Lower lobe of right lung (tissue), 2 donors: ENCODE results near the gene NOL9. TPM values are rescaled to one million over a fixed set of nuclear protein-coding genes. Genes with fewer than 3 reads are reported as not detected.
A peak's percentile ranks its signal among the peaks of the same experiment; 100 is the strongest.

Experiments used
- ATAC-seq, 2 donors: fragments of 200-7000 bp; cut with Tn5 transposase; one replicate each; pipeline ENCODE4 v1.9.1; 2020 to 2022; ENCODE audit warnings: mild to moderate bottlenecking in 2 of 2, moderate library complexity in 2 of 2
- DNase-seq: peaks from one replicate; pipeline ENCODE4 v3.0.0-alpha.2; 2020
- H3K27ac ChIP-seq: fragments of 200-600 bp; one replicate; pipeline ENCODE4 v1.8.0; 2022
- H3K27me3 ChIP-seq: fragments of 200-600 bp; one replicate; pipeline ENCODE4 v1.8.0; 2022; ENCODE audit warnings: low read depth
- H3K36me3 ChIP-seq: fragments of 200-600 bp; one replicate; pipeline ENCODE4 v1.8.0; 2022; ENCODE audit warnings: mild to moderate bottlenecking
- H3K4me1 ChIP-seq: fragments of 200-600 bp; one replicate; pipeline ENCODE4 v1.8.0; 2022
- H3K4me3 ChIP-seq: fragments of 200-600 bp; one replicate; pipeline ENCODE4 v1.8.0; 2022; ENCODE audit warnings: mild to moderate bottlenecking
- H3K9me3 ChIP-seq: fragments of 200-600 bp; one replicate; pipeline ENCODE4 v1.8.0; 2022
- intact Hi-C: fragments of 100-400 bp; cut with DNase I; formaldehyde crosslinking; loops from one replicate; pipeline ENCODE4 v1.11.0; 2022
- total RNA-seq: library from RNA; stranded (reverse); fragmentation: NEBNext Ultra II Directional; extraction: Animal tissue kit (Norgen Biotek cat#: 25700); gene quantifications from one replicate; pipeline ENCODE4 v1.2.1, GENCODE V29; 2021
- TF ChIP-seq, protein P1 (sequence below): fragments of 200-600 bp; IDR thresholded peaks from one replicate; pipeline ENCODE4 v1.8.0; 2022; ENCODE audit warnings: antibody characterized with exemption, mild to moderate bottlenecking
- donor health status: DM: no; HTN: yes; CAD: no; lungs with severe emphysema.

The NOL9 gene
- total RNA-seq, 1 donor from 2014 or later = 19.4 TPM

DNA sequence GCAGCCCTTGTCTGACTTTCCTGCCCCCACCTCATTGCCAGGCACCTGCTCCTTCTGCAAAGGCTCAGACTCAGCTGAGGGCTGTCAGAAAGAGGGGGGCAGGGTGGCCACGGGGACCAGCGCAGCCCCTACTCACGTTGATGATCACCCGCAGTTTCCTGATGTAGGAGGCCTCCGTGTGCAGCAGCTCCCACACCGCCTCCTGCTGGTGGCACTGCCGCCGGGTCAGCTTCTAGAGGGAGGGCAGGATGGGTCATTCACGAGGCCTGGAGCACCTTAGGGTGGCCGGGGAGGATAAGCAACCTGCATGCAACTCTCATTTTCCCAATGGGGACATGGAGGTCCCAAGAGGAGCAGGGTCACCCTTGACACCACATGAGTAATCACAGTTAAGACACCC, 81.9 kb downstream of the NOL9 start:
- TF ChIP-seq, protein P1, sequence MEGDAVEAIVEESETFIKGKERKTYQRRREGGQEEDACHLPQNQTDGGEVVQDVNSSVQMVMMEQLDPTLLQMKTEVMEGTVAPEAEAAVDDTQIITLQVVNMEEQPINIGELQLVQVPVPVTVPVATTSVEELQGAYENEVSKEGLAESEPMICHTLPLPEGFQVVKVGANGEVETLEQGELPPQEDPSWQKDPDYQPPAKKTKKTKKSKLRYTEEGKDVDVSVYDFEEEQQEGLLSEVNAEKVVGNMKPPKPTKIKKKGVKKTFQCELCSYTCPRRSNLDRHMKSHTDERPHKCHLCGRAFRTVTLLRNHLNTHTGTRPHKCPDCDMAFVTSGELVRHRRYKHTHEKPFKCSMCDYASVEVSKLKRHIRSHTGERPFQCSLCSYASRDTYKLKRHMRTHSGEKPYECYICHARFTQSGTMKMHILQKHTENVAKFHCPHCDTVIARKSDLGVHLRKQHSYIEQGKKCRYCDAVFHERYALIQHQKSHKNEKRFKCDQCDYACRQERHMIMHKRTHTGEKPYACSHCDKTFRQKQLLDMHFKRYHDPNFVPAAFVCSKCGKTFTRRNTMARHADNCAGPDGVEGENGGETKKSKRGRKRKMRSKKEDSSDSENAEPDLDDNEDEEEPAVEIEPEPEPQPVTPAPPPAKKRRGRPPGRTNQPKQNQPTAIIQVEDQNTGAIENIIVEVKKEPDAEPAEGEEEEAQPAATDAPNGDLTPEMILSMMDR = peak; percentile 14
- ATAC-seq (peak in 1 of 2 donors; percentile 3), DNase-seq (no peak)
- peaks cover 15% of the 10 kb centered on the region for H3K36me3 ChIP-seq
- H3K4me3 ChIP-seq = no peak overlapping the region
- H3K9me3 ChIP-seq = no peaks in the 10 kb centered on the region
- peaks cover 7% of the 10 kb centered on the region for H3K4me1 ChIP-seq
- peak overlapping the region; percentile 58 for H3K27ac ChIP-seq
- intact Hi-C loops = no loop called here
- H3K27me3 ChIP-seq = no peaks in the 10 kb centered on the region

DNA sequence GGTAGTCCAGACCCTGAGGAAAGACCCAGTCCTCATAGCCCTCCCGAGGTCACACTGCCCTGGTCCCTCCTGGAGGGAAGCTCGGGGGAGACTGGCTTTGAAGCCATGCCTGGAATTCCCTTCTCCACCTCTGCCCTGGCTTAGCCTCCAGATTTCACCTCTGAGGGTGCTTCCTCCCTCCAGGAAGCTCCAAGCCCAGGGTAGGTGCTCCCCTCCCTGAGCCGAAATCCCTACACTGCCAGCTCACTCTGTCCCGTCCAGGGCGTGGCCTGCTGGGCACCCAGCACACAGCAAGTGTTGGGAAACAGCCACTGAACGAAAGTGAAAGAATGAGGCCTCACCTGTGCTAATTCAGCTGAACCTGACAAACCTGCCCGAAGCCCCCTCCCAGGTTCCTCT, 82.3 kb downstream of the NOL9 start:
- DNase-seq = peak; percentile 85
- TF ChIP-seq, protein P1 = no peak
- Histone ChIP-seq H3K4me3 (no peak overlapping the region), H3K27ac (peak overlapping the region; percentile 58), H3K27me3 (no peaks in the 10 kb centered on the region), H3K9me3 (no peaks in the 10 kb centered on the region), H3K4me1 (peaks cover 7% of the 10 kb centered on the region), H3K36me3 (peaks cover 15% of the 10 kb centered on the region)
- intact Hi-C loops = no loop called here
- peak; percentile 81 to 87 for ATAC-seq

Other genes starting within 250 kb of the NOL9 start
- gene ACOT7, start 160.7 kb downstream of the NOL9 start, total RNA-seq = 28.5 TPM
- gene HES2, start 134.6 kb downstream of the NOL9 start, total RNA-seq = 6.4 TPM
- 8.3 TPM for gene ESPN, start 129.7 kb downstream of the NOL9 start, total RNA-seq
- gene TNFRSF25, start 88.3 kb downstream of the NOL9 start, total RNA-seq = 8.2 TPM
- 9.5 TPM for gene PLEKHG5, start 62.8 kb downstream of the NOL9 start, total RNA-seq
- gene TAS1R1, start 794 bp upstream of the NOL9 start, total RNA-seq = 0.27 TPM
- gene ZBTB48, start 25.5 kb upstream of the NOL9 start, total RNA-seq = 36.5 TPM
- 22.6 TPM for gene KLHL21, start 48.4 kb upstream of the NOL9 start, total RNA-seq
- 10.2 TPM for gene PHF13, start 59.2 kb upstream of the NOL9 start, total RNA-seq
- 15.7 TPM for gene THAP3, start 70.4 kb upstream of the NOL9 start, total RNA-seq
- gene DNAJC11, start 147.3 kb upstream of the NOL9 start, total RNA-seq = 36.4 TPM
- 47.9 TPM for gene CAMTA1, start 230.9 kb upstream of the NOL9 start, total RNA-seq